T-cell (primary cell): ENCODE data around the gene GPR39. TPM values are rescaled to one million over a fixed set of nuclear protein-coding genes. Genes with fewer than 3 reads are reported as not detected.

ENCODE experiments used
- ATAC-seq, 4 experiments: fragments of 200-7000 bp in 3 of 4; fragments of 150-1000 bp in 1 of 4; cut with Tn5 transposase; replicated peaks in 1 of 4; 1 replicate in 3 of 4; 2 replicates in 1 of 4; pipeline ENCODE4 v1.10.0; 2021; ENCODE audit warnings: moderate library complexity in 3 of 4, mild to moderate bottlenecking in 2 of 4, moderate number of reproducible peaks in 1 of 4
- CTCF ChIA-PET, 2 donors: fragments of 300-600 bp; sonication (Branson Sonifier 250); formaldehyde crosslinking; loops; one replicate each; lab custom pipeline; 2022; ENCODE audit warnings: antibody characterized with exemption in 2 of 2; lab: Charles Lee
- POLR2A ChIA-PET, 2 donors: fragments of 300-600 bp; sonication (Branson Sonifier 250); formaldehyde crosslinking; loops; one replicate each; lab custom pipeline; 2022; ENCODE audit warnings: antibody characterized with exemption in 2 of 2; lab: Charles Lee
- DNase-seq, 35 experiments: peaks; one replicate each; pipeline versions ENCODE4 v3.0.0 to v3.0.0-alpha.2; 2013 to 2023
- H3K27ac ChIP-seq: one replicate; pipeline ENCODE4 v1.5.1; 2013; ENCODE audit warnings: low read length
- H3K27me3 ChIP-seq, 2 experiments: replicated peaks in 1 of 2; 1 replicate in 1 of 2; 2 replicates in 1 of 2; pipeline versions ENCODE4 v1.6.1 to v1.7.0; 2013; ENCODE audit warnings: low read length in 1 of 2, mixed read lengths in 1 of 2; ENCODE audit not compliant: control insufficient read depth in 2 of 2, insufficient read depth in 2 of 2; ENCODE audit errors: extremely low read depth in 1 of 2
- H3K36me3 ChIP-seq, 2 donors: 1 replicate in 1 of 2; 2 replicates in 1 of 2; pipeline versions ENCODE4 v1.6.1 to v1.7.0; 2013; ENCODE audit warnings: low read length in 1 of 2; ENCODE audit not compliant: control insufficient read depth in 2 of 2, insufficient read depth in 1 of 2; ENCODE audit errors: extremely low read depth in 1 of 2
- H3K4me1 ChIP-seq, 2 experiments: 1 replicate in 1 of 2; 2 replicates in 1 of 2; pipeline versions ENCODE4 v1.6.1 to v1.7.0; 2013; ENCODE audit warnings: low read length in 2 of 2, mixed read lengths in 1 of 2; ENCODE audit not compliant: insufficient read depth in 2 of 2, control insufficient read depth in 1 of 2; ENCODE audit errors: extremely low read depth in 1 of 2
- H3K4me3 ChIP-seq, 2 donors: 1 replicate in 1 of 2; 2 replicates in 1 of 2; pipeline versions ENCODE4 v1.5.1 to v1.7.0; 2013; ENCODE audit warnings: mild to moderate bottlenecking in 2 of 2, low read length in 1 of 2, moderate library complexity in 1 of 2; ENCODE audit not compliant: control insufficient read depth in 1 of 2; ENCODE audit errors: extremely low read depth in 1 of 2
- H3K9me3 ChIP-seq: 2 replicates; pipeline ENCODE4 v1.7.0; 2013
- H3K27ac Mint-ChIP-seq, 2 donors: one replicate each; pipeline ENCODE4 v1.8.0; 2020 to 2021; ENCODE audit warnings: mild to moderate bottlenecking in 2 of 2, mixed read lengths in 2 of 2
- H3K27me3 Mint-ChIP-seq, 2 donors: one replicate each; pipeline ENCODE4 v1.8.0; 2021 to 2022; ENCODE audit warnings: mixed read lengths in 2 of 2
- H3K36me3 Mint-ChIP-seq: one replicate; pipeline ENCODE4 v1.8.0; 2021; ENCODE audit warnings: mixed read lengths
- H3K4me1 Mint-ChIP-seq, 3 donors: one replicate each; pipeline ENCODE4 v1.8.0; 2020 to 2022; ENCODE audit warnings: mixed read lengths in 3 of 3, mild to moderate bottlenecking in 1 of 3
- H3K4me3 Mint-ChIP-seq, 3 donors: one replicate each; pipeline ENCODE4 v1.8.0; 2020 to 2022; ENCODE audit warnings: mild to moderate bottlenecking in 3 of 3, mixed read lengths in 3 of 3, moderate library complexity in 3 of 3
- H3K9me3 Mint-ChIP-seq, 3 donors: one replicate each; pipeline ENCODE4 v1.8.0; 2020 to 2022; ENCODE audit warnings: mixed read lengths in 3 of 3
- WGBS: methylation state at CpG from one replicate; pipeline ENCODE4 v1.1.5; 2013; ENCODE audit warnings: missing lambda C conversion rate; ENCODE audit not compliant: insufficient coverage; 5-methylcytosine and 5-hydroxymethylcytosine counted together
- total RNA-seq, 35 experiments: library from RNA in 6 of 35; stranded (reverse) in 6 of 35; fragments of 120-200 nt in 1 of 35; gene quantifications; one replicate each; pipeline versions ENCODE4 v1.2.1 to v1.2.4 and lab custom pipeline; 2013 to 2026

Gene GPR39
- total RNA-seq, 5 donors from 2014 or later (not counting 1 experiment from before 2014, with no cell fraction given): not detected

- DNase-seq: no peak
- ATAC-seq: no peak
- no peak overlapping the region for H3K4me3 Mint-ChIP-seq
- no peak overlapping the region for H3K27ac Mint-ChIP-seq
- no peaks in the 10 kb centered on the region for H3K27me3 Mint-ChIP-seq
- H3K27me3 ChIP-seq: peaks cover 0 to 2% of the 10 kb centered on the region in 2 experiments
- H3K4me1 ChIP-seq: no peaks in the 10 kb centered on the region
- ChIA-PET CTCF (interaction anchor here in 1 of 2 donors (0.7 kb wide), 1 partner anchor 130 kb away, joined by 3 read pairs; no protein-coding TSS in a partner anchor), POLR2A (no interaction called here)
- no peaks in the 10 kb centered on the region for H3K4me1 Mint-ChIP-seq
- WGBS: 82% methylated on average over 6 of the region's 11 CpGs
- no peaks in the 10 kb centered on the region for H3K36me3 Mint-ChIP-seq
- peaks cover 0 to 3% (median 0%) of the 10 kb centered on the region in 3 donors for H3K9me3 Mint-ChIP-seq
- H3K36me3 ChIP-seq: no peaks in the 10 kb centered on the region
- H3K27ac ChIP-seq: no peak overlapping the region
- H3K4me3 ChIP-seq: no peak overlapping the region
- H3K9me3 ChIP-seq: no peaks in the 10 kb centered on the region
Measured at GRCh38 chr2:132549935-132550670, 133.5 kb downstream of the GPR39 start.

- H3K27me3 ChIP-seq: peaks cover 0 to 2% of the 10 kb centered on the region in 2 experiments
- no peaks in the 10 kb centered on the region for H3K36me3 Mint-ChIP-seq
- no CpG with 5 or more reads among the region's 2 CpGs for WGBS
- no peak overlapping the region for H3K27ac Mint-ChIP-seq
- H3K27me3 Mint-ChIP-seq: no peaks in the 10 kb centered on the region
- H3K4me1 ChIP-seq: no peaks in the 10 kb centered on the region
- DNase-seq (no peak), ATAC-seq (no peak)
- ChIA-PET POLR2A (no interaction called here), CTCF (interaction anchor here in 1 of 2 donors (0.7 kb wide), 1 partner anchor 32 kb away, joined by 3 read pairs; no protein-coding TSS in a partner anchor)
- no peaks in the 10 kb centered on the region for H3K9me3 ChIP-seq
- H3K36me3 ChIP-seq: no peaks in the 10 kb centered on the region
- H3K4me3 ChIP-seq: no peak overlapping the region
- H3K9me3 Mint-ChIP-seq: peaks cover 0 to 3% (median 0%) of the 10 kb centered on the region in 3 donors
- no peak overlapping the region for H3K27ac ChIP-seq
- no peaks in the 10 kb centered on the region for H3K4me1 Mint-ChIP-seq
- no peak overlapping the region for H3K4me3 Mint-ChIP-seq
Measured at GRCh38 chr2:132550946-132551345, 134.3 kb downstream of the GPR39 start.

- DNase-seq (no peak), ATAC-seq (no peak)
- H3K27me3 ChIP-seq: no peaks in the 10 kb centered on the region
- POLR2A ChIA-PET: no interaction called here
- Mint-ChIP-seq H3K36me3 (no peaks in the 10 kb centered on the region), H3K9me3 (peaks cover 0 to 6% (median 0%) of the 10 kb centered on the region in 3 donors), H3K4me1 (no peaks in the 10 kb centered on the region), H3K27ac (no peak overlapping the region), H3K4me3 (no peak overlapping the region), H3K27me3 (peaks cover 0 to 3% of the 10 kb centered on the region in 2 donors)
- no peaks in the 10 kb centered on the region for H3K36me3 ChIP-seq
- no peak overlapping the region for H3K4me3 ChIP-seq
- no peaks in the 10 kb centered on the region for H3K4me1 ChIP-seq
- H3K9me3 ChIP-seq: no peaks in the 10 kb centered on the region
- WGBS: 87% methylated on average over 3 of the region's 9 CpGs
- CTCF ChIA-PET: no interaction called here
- no peak overlapping the region for H3K27ac ChIP-seq
Measured at GRCh38 chr2:132557694-132558093, 141.1 kb downstream of the GPR39 start.

GRCh38 chr2:132559326-132559725 lies 142.7 kb downstream of the GPR39 start:
- no peak overlapping the region for H3K4me3 ChIP-seq
- Mint-ChIP-seq H3K4me1 (no peaks in the 10 kb centered on the region), H3K36me3 (no peaks in the 10 kb centered on the region), H3K27ac (no peak overlapping the region), H3K9me3 (peaks cover 0 to 6% (median 0%) of the 10 kb centered on the region in 3 donors), H3K27me3 (peaks cover 0 to 3% of the 10 kb centered on the region in 2 donors), H3K4me3 (no peak overlapping the region)
- no peaks in the 10 kb centered on the region for H3K36me3 ChIP-seq
- no peaks in the 10 kb centered on the region for H3K9me3 ChIP-seq
- H3K27ac ChIP-seq: no peak overlapping the region
- no peak for ATAC-seq
- no peaks in the 10 kb centered on the region for H3K27me3 ChIP-seq
- no peak for DNase-seq
- ChIA-PET CTCF (no interaction called here), POLR2A (no interaction called here)
- no peaks in the 10 kb centered on the region for H3K4me1 ChIP-seq
- WGBS: 90% methylated on average over 7 of the region's 12 CpGs

- Mint-ChIP-seq H3K4me1 (no peaks in the 10 kb centered on the region), H3K36me3 (no peaks in the 10 kb centered on the region), H3K27me3 (peaks cover 0 to 3% of the 10 kb centered on the region in 2 donors), H3K4me3 (no peak overlapping the region), H3K9me3 (peaks cover 0 to 6% (median 0%) of the 10 kb centered on the region in 3 donors), H3K27ac (no peak overlapping the region)
- Histone ChIP-seq H3K27me3 (no peaks in the 10 kb centered on the region), H3K9me3 (no peaks in the 10 kb centered on the region), H3K36me3 (no peaks in the 10 kb centered on the region), H3K4me3 (no peak overlapping the region), H3K4me1 (no peaks in the 10 kb centered on the region), H3K27ac (no peak overlapping the region)
- ChIA-PET CTCF (no interaction called here), POLR2A (no interaction called here)
- 69% methylated on average over 2 of the region's 2 CpGs for WGBS
- no peak for DNase-seq
- no peak for ATAC-seq
Measured at GRCh38 chr2:132559921-132560320, 143.3 kb downstream of the GPR39 start.

- no peak for DNase-seq
- no peak for ATAC-seq
- no peaks in the 10 kb centered on the region for H3K36me3 Mint-ChIP-seq
- H3K4me1 Mint-ChIP-seq: no peaks in the 10 kb centered on the region
- H3K27me3 ChIP-seq: no peaks in the 10 kb centered on the region
- ChIA-PET CTCF (no interaction called here), POLR2A (no interaction called here)
- peaks cover 0 to 3% of the 10 kb centered on the region in 2 donors for H3K27me3 Mint-ChIP-seq
- H3K27ac Mint-ChIP-seq: no peak overlapping the region
- no peak overlapping the region for H3K4me3 ChIP-seq
- peaks cover 0 to 6% (median 0%) of the 10 kb centered on the region in 3 donors for H3K9me3 Mint-ChIP-seq
- no peaks in the 10 kb centered on the region for H3K36me3 ChIP-seq
- no peaks in the 10 kb centered on the region for H3K4me1 ChIP-seq
- H3K27ac ChIP-seq: no peak overlapping the region
- H3K4me3 Mint-ChIP-seq: no peak overlapping the region
- H3K9me3 ChIP-seq: no peaks in the 10 kb centered on the region
- WGBS: 81% methylated on average over 2 of the region's 2 CpGs
Measured at GRCh38 chr2:132560562-132560961, 144.0 kb downstream of the GPR39 start.
